ENCODE measurements around the gene TMED1.
"Not testable (repeated sequence)": the region's sequence is repeated elsewhere in the genome, so short reads cannot be mapped to it uniquely, and the experiment has no call there.

TMED1 gene

DNA sequence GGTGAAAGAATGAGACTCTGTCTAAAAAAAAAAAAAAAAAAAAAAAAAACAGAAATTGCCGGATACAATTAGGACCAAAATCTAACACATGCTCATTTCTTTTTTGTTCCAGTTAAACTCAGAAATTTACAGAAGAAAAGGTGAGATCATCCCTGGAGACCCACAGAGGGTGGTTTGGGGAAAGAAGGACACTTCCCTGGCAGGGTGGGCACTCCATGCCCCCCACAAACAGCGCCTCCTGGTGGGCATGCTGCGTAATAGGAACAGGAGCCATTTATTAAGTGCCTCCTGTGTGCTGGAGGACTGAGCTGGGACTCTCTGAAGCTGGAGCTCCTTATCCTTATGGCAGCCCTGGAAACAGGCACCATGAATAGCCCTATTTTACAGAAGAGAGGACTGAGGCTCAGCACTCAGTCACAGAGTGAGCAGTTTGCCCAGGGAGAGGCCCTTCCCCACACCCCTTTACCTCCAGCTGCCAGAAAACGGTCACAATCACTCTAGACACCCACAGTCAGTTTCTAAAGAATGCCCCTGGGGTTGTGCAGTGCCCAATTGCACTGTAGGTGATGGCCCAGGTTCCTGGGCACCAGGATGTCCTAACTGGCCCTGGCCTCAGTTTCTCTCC, 22.3 kb upstream of the TMED1 start:
- no peak overlapping the region for H3K9ac ChIP-seq (ENCODE audit: low read length)
- no peaks in the 10 kb centered on the region for H3K27me3 ChIP-seq (ENCODE audit: control insufficient read depth, insufficient read depth, low read length)
- H3K4me1 ChIP-seq (ENCODE audit: control insufficient read depth, low read depth, low read length): no peaks in the 10 kb centered on the region
- no peaks in the 10 kb centered on the region for H3K9me3 ChIP-seq (ENCODE audit: control insufficient read depth, low read depth, low read length)
- H3K36me3 ChIP-seq (ENCODE audit: control insufficient read depth, low read depth, low read length): no peaks in the 10 kb centered on the region
- H3K27ac ChIP-seq (ENCODE audit: low read length): no peak overlapping the region
- no peak overlapping the region for H3K4me3 ChIP-seq (ENCODE audit: low read length)

DNA sequence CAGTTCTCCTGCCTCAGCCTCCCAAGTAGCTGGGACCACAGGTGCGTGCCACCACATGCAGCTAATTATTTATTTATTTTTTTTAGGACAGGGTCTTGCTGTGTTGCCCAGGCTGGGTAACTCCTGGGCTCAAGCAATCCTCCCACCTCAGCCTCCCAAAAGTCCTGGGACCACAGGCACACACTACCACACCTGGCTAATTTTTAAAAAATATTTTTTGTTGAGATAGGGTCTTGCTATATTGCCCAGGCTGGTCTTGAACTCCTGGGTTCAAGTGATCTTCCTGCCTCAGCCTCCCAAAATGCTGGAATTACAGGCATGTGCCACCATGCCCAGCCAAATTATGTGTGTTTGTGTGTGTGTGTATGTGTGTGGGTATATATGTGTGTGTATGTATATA, 20.9 kb upstream of the TMED1 start:
- not testable (repeated sequence) for H3K36me3 ChIP-seq (ENCODE audit: control insufficient read depth, low read depth, low read length); H3K27me3 ChIP-seq (ENCODE audit: control insufficient read depth, insufficient read depth, low read length); H3K4me1 ChIP-seq (ENCODE audit: control insufficient read depth, low read depth, low read length); H3K27ac ChIP-seq (ENCODE audit: low read length); H3K9me3 ChIP-seq (ENCODE audit: control insufficient read depth, low read depth, low read length); H3K4me3 ChIP-seq (ENCODE audit: low read length); H3K9ac ChIP-seq (ENCODE audit: low read length)

DNA sequence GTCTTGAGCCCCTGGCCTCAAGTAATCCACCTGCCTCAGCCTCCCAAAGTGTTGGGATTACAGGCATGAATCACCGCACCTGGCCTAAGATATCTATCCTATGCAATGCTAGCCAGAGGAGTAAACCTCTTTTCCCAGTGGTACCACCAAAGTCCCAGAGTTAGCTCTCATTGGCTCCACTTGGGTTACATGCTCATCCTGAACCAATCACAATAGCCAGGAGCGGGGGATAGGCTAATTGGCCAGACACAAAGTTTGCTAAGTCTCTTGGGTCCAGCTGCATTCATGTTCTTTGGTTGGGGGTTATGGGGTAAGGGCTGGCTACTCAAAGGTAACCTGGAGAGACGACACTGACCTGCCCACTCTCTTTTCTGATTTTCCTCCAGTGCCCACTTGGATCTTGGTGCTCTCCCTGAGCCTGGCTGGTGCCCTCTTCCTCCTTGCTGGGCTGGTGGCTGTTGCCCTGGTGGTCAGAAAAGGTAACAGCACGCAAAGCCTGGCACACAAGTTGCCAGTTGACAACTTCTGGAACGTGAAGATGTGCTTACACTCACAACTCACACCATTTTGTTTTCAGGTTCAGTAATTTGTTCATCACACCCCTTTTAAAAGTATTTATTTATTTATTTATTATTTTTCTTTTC, 20.0 kb upstream of the TMED1 start:
- Histone ChIP-seq H3K9me3 (ENCODE audit: control insufficient read depth, low read depth, low read length) (no peaks in the 10 kb centered on the region), H3K27me3 (ENCODE audit: control insufficient read depth, insufficient read depth, low read length) (no peaks in the 10 kb centered on the region), H3K4me3 (ENCODE audit: low read length) (no peak overlapping the region), H3K4me1 (ENCODE audit: control insufficient read depth, low read depth, low read length) (no peaks in the 10 kb centered on the region), H3K27ac (ENCODE audit: low read length) (no peak overlapping the region), H3K36me3 (ENCODE audit: control insufficient read depth, low read depth, low read length) (no peaks in the 10 kb centered on the region), H3K9ac (ENCODE audit: low read length) (no peak overlapping the region)

DNA sequence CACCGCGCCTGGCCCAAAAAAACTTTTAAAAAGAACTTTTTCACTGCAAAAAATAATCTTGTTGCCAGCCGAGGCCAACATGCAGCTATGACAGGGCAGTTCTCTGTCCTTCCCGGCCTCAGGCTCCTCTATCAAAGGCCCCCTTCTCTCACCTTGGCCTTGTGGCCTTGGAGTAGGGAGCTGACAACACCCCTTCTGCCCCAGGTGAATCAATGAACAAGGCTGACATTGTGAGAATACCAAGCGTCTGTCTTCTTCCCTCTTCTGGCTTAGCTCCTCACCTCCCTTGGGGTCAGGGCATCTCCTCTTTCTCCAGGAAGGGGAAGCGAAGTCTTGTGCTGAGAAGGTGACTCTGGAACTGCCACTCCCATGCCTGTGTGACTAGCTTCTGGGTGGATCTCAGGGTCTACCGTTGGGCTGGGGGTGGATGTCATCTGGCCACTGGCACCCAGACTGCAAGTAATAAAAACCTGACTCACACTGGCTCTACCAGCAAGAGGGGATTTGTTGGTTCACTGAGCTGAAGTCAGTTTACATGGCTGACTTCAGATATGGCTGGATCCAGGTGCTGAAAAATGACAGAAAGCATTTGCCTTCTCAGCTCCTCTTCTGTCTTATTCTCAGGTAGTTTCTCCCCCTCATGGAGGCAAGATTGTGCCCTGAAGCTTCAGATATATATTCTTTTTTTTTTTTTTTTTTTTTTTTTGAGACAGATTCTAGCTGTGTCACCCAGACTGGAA, 18.5 kb upstream of the TMED1 start:
- H3K27me3 ChIP-seq (ENCODE audit: control insufficient read depth, insufficient read depth, low read length): no peaks in the 10 kb centered on the region
- no peaks in the 10 kb centered on the region for H3K36me3 ChIP-seq (ENCODE audit: control insufficient read depth, low read depth, low read length)
- H3K27ac ChIP-seq (ENCODE audit: low read length): no peak overlapping the region
- no peak overlapping the region for H3K4me3 ChIP-seq (ENCODE audit: low read length)
- H3K9me3 ChIP-seq (ENCODE audit: control insufficient read depth, low read depth, low read length): no peaks in the 10 kb centered on the region
- H3K4me1 ChIP-seq (ENCODE audit: control insufficient read depth, low read depth, low read length): no peaks in the 10 kb centered on the region
- no peak overlapping the region for H3K9ac ChIP-seq (ENCODE audit: low read length)

DNA sequence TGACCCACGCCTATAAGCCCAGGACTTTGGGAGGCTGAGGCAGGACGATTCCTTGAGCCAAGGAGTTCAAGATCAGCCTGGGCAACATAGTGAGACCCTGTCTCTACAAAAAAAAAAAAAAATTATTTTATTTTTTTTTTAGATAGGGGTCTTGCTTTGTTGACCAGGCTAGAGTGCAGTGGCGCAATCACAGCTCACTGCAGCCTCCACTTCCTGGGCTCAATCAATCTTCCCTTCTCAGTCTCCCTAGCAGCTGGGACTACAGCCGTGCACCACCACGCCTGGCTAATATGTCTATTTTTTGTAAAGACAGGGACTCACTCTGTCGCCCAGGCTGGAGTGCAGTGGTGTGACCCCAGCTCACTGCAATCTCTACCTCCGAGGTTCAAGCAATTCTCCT, 16.9 kb upstream of the TMED1 start:
- no peak overlapping the region for H3K27ac ChIP-seq (ENCODE audit: low read length)
- H3K27me3 ChIP-seq (ENCODE audit: control insufficient read depth, insufficient read depth, low read length): no peaks in the 10 kb centered on the region
- H3K4me1 ChIP-seq (ENCODE audit: control insufficient read depth, low read depth, low read length): no peaks in the 10 kb centered on the region
- H3K36me3 ChIP-seq (ENCODE audit: control insufficient read depth, low read depth, low read length): no peaks in the 10 kb centered on the region
- H3K9ac ChIP-seq (ENCODE audit: low read length): no peak overlapping the region
- no peaks in the 10 kb centered on the region for H3K9me3 ChIP-seq (ENCODE audit: control insufficient read depth, low read depth, low read length)
- no peak overlapping the region for H3K4me3 ChIP-seq (ENCODE audit: low read length)

DNA sequence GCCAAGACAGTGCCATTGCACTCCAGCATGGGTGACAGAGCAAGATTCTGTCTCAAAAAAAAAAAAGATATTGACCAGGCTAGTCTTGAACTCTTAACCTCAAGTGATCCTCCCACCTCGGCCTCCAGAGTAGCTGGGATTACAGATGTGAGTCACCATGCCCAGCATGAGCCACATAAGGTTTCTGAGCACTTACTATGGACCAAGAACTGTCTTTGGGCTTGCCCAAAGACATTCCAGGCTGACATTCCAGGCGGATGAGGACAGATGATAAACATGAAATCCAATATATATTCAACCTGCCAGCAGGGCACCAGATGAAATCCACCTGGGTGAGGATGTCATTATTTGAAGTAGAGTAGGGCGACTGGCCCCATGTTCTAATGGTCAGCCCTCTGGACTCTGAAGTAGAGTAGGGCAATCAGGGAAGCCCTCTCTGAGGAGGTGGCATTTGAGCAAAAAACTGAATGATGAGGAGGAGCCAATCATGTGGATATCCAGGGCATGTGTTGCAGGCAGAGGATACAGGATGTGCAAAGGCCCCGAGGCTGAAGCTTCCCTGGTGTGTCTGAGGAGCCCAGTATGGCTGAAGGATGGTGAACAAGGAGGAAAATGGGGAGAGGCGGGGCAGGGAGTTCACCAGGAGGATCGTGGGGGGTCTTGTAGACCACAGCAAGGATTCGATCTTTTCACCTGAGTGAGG, 16.2 kb upstream of the TMED1 start:
- Histone ChIP-seq H3K27ac (ENCODE audit: low read length) (no peak overlapping the region), H3K36me3 (ENCODE audit: control insufficient read depth, low read depth, low read length) (no peaks in the 10 kb centered on the region)

DNA sequence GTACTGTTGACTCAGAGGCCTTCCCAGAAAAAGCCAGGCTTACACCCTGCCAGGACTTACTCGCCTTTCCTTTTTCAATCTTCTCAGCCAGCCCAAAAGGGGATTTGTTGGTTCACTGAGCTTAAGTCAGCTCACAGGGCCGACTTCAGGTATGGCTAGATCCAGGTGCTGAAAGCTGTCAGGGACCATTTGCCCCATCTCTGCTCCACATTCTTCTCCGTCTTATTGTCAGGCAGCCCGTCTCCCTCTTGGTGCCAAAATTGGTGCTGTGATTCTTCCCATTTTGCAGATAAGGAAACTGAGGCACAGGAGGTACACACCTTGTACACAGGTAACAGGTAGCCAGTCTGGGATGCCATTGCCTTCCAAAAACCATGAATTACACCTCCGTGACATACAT, 14.6 kb upstream of the TMED1 start:
- Histone ChIP-seq H3K9ac (ENCODE audit: low read length) (no peak overlapping the region), H3K4me1 (ENCODE audit: control insufficient read depth, low read depth, low read length) (no peaks in the 10 kb centered on the region), H3K27ac (ENCODE audit: low read length) (no peak overlapping the region), H3K36me3 (ENCODE audit: control insufficient read depth, low read depth, low read length) (no peaks in the 10 kb centered on the region), H3K4me3 (ENCODE audit: low read length) (no peak overlapping the region), H3K27me3 (ENCODE audit: control insufficient read depth, insufficient read depth, low read length) (no peaks in the 10 kb centered on the region), H3K9me3 (ENCODE audit: control insufficient read depth, low read depth, low read length) (no peaks in the 10 kb centered on the region)

More for the DNA sequence above, 16.2 kb upstream of the TMED1 start:
- Histone ChIP-seq H3K9me3 (ENCODE audit: control insufficient read depth, low read depth, low read length) (no peaks in the 10 kb centered on the region), H3K4me3 (ENCODE audit: low read length) (no peak overlapping the region), H3K27me3 (ENCODE audit: control insufficient read depth, insufficient read depth, low read length) (no peaks in the 10 kb centered on the region), H3K4me1 (ENCODE audit: control insufficient read depth, low read depth, low read length) (no peaks in the 10 kb centered on the region), H3K9ac (ENCODE audit: low read length) (no peak overlapping the region)

DNA sequence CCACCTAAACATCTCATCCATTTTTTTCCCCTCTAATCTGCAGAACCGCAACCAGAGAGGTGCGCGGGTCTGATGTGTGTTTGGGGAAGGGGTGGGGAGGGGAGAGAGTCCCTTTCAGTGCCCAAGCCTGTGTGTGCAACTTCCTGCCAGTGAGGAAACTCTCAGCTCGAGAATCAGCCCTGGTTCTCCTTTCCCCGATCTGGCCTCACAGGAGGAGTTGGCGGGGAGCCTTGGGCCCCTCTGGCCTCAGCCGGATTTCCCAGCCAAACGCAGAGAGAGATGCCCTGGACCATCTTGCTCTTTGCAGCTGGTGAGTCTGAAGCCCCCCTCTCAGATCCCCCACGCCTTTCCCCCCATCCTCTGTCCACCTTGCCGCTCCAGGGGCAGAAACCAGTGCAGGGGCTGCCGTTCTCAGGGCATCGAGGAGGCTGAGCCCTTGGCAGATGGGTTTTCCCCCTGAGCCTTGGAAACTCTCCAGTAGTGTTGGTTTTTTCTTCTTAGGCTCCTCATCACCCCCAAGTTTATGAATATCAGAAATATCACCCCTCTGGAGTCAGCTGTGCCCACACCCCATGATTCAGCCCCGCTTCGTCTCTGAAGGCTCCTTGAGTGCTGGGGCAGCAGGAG, 12.3 kb upstream of the TMED1 start, which contains the start of gene C19orf38:
Gene C19orf38 (plus strand): TSS at position 186 of the 627 bp plus-strand sequence. CDS start 94 bp downstream, at position 280.
- H3K9me3 ChIP-seq (ENCODE audit: control insufficient read depth, low read depth, low read length): no peaks in the 10 kb centered on the region
- H3K27me3 ChIP-seq (ENCODE audit: control insufficient read depth, insufficient read depth, low read length): no peaks in the 10 kb centered on the region
- no peak within 1 kb of the TSS for H3K4me3 ChIP-seq (ENCODE audit: low read length)
- no peak within 1 kb of the TSS for H3K9ac ChIP-seq (ENCODE audit: low read length)
- H3K27ac ChIP-seq (ENCODE audit: low read length): no peak within 1 kb of the TSS
- H3K4me1 ChIP-seq (ENCODE audit: control insufficient read depth, low read depth, low read length): no peaks in the 10 kb centered on the region
- H3K36me3 ChIP-seq (ENCODE audit: control insufficient read depth, low read depth, low read length): no peaks in the 10 kb centered on the region

DNA sequence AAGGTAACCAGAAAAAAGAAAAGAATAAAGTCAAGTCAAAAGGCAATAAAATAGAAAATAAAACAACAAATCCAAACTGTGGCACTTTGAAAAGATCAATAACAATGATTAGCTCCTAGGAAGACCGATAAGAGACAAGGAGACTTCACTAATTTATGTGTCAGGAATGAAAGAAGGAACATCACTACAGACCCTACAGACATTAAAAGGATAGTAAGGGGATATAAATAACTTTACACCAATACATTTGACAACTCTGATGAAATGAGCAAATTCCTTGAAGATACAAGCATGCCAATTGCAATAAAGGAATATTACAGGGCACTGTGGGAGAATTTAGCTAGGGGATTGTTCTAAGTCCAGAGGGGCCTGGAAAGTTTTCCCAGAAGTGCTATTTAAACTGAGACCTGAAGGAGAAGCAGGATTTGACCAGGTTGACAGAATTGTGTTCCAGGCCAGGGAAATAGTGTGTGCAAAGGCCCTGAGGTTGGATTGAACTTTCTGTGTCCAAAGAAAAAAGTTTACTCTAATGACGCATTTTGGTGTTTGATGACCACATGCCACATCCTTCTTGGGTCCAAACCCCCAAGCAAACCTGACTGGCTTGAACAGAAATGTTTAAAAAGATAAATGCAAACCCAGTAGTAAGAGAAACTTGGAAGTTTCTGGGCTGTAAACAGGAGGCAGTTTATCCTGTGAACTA, 10.6 kb upstream of the TMED1 start:
- Histone ChIP-seq H3K9me3 (ENCODE audit: control insufficient read depth, low read depth, low read length) (no peaks in the 10 kb centered on the region), H3K4me1 (ENCODE audit: control insufficient read depth, low read depth, low read length) (no peaks in the 10 kb centered on the region), H3K9ac (ENCODE audit: low read length) (no peak overlapping the region), H3K27ac (ENCODE audit: low read length) (no peak overlapping the region), H3K4me3 (ENCODE audit: low read length) (no peak overlapping the region), H3K27me3 (ENCODE audit: control insufficient read depth, insufficient read depth, low read length) (no peaks in the 10 kb centered on the region), H3K36me3 (ENCODE audit: control insufficient read depth, low read depth, low read length) (no peaks in the 10 kb centered on the region)

DNA sequence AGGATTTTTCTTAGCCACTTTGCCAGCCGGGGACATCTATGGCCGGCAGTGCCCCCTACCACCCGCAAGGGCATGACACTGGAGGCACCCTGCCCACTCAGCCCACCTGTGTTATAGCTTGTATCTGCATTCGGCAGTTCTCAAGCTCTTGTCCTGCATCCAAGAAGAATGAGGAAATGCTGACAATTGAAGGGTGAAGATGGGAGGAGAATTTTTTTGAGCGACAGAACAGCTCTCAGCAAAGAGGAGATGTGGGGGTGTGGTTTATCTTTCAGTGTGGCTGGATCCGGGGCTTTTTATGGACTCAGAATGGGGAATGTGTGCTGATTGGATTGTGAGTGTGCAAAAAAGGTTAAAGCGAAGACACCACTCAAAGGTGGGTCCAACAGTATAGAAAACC, 6.8 kb upstream of the TMED1 start:
- Histone ChIP-seq H3K36me3 (ENCODE audit: control insufficient read depth, low read depth, low read length) (no peaks in the 10 kb centered on the region), H3K27me3 (ENCODE audit: control insufficient read depth, insufficient read depth, low read length) (no peaks in the 10 kb centered on the region), H3K9ac (ENCODE audit: low read length) (no peak overlapping the region), H3K4me3 (ENCODE audit: low read length) (no peak overlapping the region), H3K27ac (ENCODE audit: low read length) (no peak overlapping the region), H3K4me1 (ENCODE audit: control insufficient read depth, low read depth, low read length) (no peaks in the 10 kb centered on the region), H3K9me3 (ENCODE audit: control insufficient read depth, low read depth, low read length) (no peaks in the 10 kb centered on the region)

All from iPS-18a (cell line).